ENCODE results near the gene PLSCR4.

PLSCR4 gene

DNA sequence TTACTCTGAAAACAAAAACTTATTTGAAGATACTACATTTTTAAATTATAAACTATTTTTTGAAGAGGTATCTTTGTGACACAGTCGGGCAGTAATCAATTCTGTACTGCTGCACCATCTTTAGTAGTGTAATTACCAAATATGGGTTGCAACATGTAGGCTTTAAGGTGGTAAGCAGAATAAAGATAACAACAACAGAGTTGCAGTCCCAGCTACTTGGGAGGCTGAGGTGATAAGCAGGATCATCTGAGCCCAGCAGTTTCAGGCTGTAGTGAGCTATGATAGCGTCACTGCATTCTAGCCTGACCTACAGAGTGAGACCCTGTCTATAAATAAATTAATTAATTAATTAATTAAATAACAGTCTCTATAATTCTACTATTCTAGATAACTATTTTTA is 95.9 kb downstream of the PLSCR4 start:
- no peaks in the 10 kb centered on the region for H3K27me3 ChIP-seq (ENCODE audit: control insufficient read depth, insufficient read depth, low read length)
- no peak overlapping the region for H3K4me3 ChIP-seq (ENCODE audit: low read length)
- no peak overlapping the region for H3K9ac ChIP-seq (ENCODE audit: low read length)
- H3K36me3 ChIP-seq (ENCODE audit: control insufficient read depth, insufficient read depth, low read length): no peaks in the 10 kb centered on the region
- H3K9me3 ChIP-seq (ENCODE audit: control insufficient read depth, low read length): no peaks in the 10 kb centered on the region
- peaks cover 4% of the 10 kb centered on the region for H3K4me1 ChIP-seq (ENCODE audit: control insufficient read depth, insufficient read depth, low read length)

DNA sequence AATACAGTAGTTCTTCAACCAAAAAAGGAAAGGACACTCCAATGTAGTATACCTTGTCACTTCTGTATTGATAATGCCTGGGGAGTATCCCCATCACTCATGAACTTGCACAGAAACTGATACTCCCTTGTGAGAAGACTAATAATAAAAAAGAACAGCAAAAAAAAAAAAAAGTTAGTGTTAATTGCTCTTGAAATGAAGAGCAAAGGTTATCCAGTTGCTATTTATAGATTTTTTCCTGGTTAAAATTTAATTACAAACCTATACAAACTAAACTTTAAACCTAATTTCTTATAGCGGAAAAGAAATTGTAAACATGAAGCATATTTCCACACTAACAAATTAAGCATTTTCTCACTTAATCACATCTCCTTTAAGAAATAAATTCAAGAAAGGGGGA is 96.6 kb downstream of the PLSCR4 start:
- Histone ChIP-seq H3K4me3 (ENCODE audit: low read length) (no peak overlapping the region), H3K4me1 (ENCODE audit: control insufficient read depth, insufficient read depth, low read length) (peaks cover 4% of the 10 kb centered on the region), H3K27me3 (ENCODE audit: control insufficient read depth, insufficient read depth, low read length) (no peaks in the 10 kb centered on the region), H3K9ac (ENCODE audit: low read length) (no peak overlapping the region), H3K36me3 (ENCODE audit: control insufficient read depth, insufficient read depth, low read length) (no peaks in the 10 kb centered on the region), H3K9me3 (ENCODE audit: control insufficient read depth, low read length) (no peaks in the 10 kb centered on the region)

DNA sequence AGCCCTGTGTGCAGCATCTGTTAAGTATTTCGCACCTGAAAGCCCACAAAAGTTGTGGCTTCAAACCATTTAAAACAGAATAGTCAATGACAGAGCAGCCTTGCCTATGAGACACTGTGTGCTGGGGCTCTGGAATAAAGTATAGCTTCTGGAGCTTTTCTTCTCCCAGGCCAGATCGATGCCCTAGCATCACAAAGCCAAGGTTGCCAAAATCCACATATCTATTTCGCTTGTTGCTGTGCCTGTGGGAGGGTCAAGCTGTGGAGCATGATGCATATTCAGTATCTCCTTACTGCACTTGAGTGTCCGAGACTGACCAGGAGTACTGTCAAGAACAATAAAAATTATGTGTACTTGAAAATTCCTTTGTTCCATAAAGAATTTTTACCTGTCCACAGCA is 97.5 kb downstream of the PLSCR4 start:
- no peak overlapping the region for H3K9ac ChIP-seq (ENCODE audit: low read length)
- H3K27me3 ChIP-seq (ENCODE audit: control insufficient read depth, insufficient read depth, low read length): no peaks in the 10 kb centered on the region
- peaks cover 4% of the 10 kb centered on the region for H3K4me1 ChIP-seq (ENCODE audit: control insufficient read depth, insufficient read depth, low read length)
- no peaks in the 10 kb centered on the region for H3K36me3 ChIP-seq (ENCODE audit: control insufficient read depth, insufficient read depth, low read length)
- no peak overlapping the region for H3K4me3 ChIP-seq (ENCODE audit: low read length)
- H3K9me3 ChIP-seq (ENCODE audit: control insufficient read depth, low read length): no peaks in the 10 kb centered on the region

DNA sequence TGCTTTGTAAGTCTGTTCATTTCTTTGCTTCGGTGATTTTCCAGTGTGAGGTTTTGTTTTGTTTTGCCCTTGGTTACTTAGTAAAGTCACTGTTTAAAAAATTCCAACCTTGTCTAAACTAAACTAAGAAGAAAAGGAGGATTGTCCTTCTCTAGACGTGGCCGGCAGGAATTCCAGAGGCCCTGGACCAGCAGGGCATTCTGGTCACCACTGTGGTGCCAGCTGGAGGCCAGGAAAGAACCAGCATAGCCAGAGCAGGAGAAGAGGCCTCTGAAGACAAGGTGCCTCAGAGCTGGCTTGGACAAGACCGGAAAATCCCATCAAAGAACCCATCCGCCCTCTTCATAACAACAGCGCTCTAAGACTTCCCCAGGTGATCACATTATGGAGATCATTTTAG is 98.1 kb downstream of the PLSCR4 start:
- Histone ChIP-seq H3K9ac (ENCODE audit: low read length) (no peak overlapping the region), H3K27me3 (ENCODE audit: control insufficient read depth, insufficient read depth, low read length) (no peaks in the 10 kb centered on the region), H3K9me3 (ENCODE audit: control insufficient read depth, low read length) (no peaks in the 10 kb centered on the region), H3K36me3 (ENCODE audit: control insufficient read depth, insufficient read depth, low read length) (no peaks in the 10 kb centered on the region), H3K4me1 (ENCODE audit: control insufficient read depth, insufficient read depth, low read length) (peaks cover 4% of the 10 kb centered on the region), H3K4me3 (ENCODE audit: low read length) (no peak overlapping the region)

DNA sequence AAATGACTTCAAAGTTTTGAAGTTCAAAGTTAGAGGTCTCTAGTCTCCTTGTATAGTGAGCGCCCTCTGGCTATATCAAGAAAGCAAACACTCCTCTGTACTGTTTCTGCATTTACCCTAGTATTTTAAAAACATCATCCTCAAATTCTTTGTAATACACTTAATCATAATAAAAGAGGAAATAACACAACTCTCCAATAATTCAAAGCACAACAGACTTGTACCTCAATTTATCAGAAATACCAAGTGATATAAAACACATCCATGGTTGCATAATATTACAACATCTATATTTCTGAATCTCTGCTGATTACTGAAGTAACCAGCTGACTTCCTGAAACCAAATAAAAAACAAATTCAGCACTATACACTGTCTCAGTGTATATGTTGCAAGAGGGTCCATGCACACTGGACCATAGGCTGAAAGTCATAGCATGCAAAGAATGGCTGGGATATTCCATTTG is 102.4 kb downstream of the PLSCR4 start:
- H3K27me3 ChIP-seq (ENCODE audit: control insufficient read depth, insufficient read depth, low read length): no peaks in the 10 kb centered on the region
- H3K4me3 ChIP-seq (ENCODE audit: low read length): no peak overlapping the region
- H3K9me3 ChIP-seq (ENCODE audit: control insufficient read depth, low read length): no peaks in the 10 kb centered on the region
- no peak overlapping the region for H3K9ac ChIP-seq (ENCODE audit: low read length)
- H3K36me3 ChIP-seq (ENCODE audit: control insufficient read depth, insufficient read depth, low read length): no peaks in the 10 kb centered on the region
- no peaks in the 10 kb centered on the region for H3K4me1 ChIP-seq (ENCODE audit: control insufficient read depth, insufficient read depth, low read length)

DNA sequence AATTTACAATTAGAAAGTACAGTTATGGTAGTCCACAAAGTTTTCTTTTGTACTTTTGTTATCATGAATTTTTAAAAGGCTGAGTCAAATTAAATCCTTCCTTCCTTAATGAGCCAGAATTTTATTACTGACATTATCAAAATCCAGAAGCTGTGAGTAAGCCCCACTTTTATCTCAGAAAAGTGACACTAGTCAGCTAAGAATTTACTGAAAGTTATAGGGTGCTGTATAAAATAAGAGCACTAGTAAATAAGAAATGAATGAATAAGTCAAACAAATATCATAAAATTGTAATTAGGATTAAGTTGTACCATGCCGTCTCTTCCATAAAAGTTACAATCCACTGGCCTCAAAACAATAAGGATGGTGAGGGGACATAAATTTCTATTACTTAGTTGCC is 105.3 kb downstream of the PLSCR4 start:
- H3K9ac ChIP-seq (ENCODE audit: low read length): no peak overlapping the region
- H3K4me3 ChIP-seq (ENCODE audit: low read length): no peak overlapping the region
- no peaks in the 10 kb centered on the region for H3K36me3 ChIP-seq (ENCODE audit: control insufficient read depth, insufficient read depth, low read length)
- H3K9me3 ChIP-seq (ENCODE audit: control insufficient read depth, low read length): no peaks in the 10 kb centered on the region
- no peaks in the 10 kb centered on the region for H3K4me1 ChIP-seq (ENCODE audit: control insufficient read depth, insufficient read depth, low read length)
- H3K27me3 ChIP-seq (ENCODE audit: control insufficient read depth, insufficient read depth, low read length): no peaks in the 10 kb centered on the region

DNA sequence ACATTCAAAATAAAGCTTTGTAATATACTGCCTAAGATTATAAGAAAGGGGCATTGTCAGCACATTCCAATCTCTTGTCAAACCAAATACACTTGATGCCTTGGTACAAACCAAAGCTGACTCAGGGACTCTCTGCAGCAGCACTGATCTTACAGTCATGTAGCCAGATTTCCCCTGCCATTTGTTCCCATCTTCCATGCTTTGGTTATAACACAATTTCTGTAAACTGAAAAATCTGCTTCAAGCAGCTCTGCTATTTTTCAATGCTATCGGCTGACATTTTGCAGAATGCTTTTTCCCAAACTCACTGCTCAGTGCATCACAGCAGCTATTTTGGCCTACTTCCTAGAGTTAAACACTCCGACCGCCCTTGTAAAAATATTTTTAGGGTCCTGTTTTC is 108.1 kb downstream of the PLSCR4 start:
- H3K9me3 ChIP-seq (ENCODE audit: control insufficient read depth, low read length): no peaks in the 10 kb centered on the region
- no peak overlapping the region for H3K9ac ChIP-seq (ENCODE audit: low read length)
- H3K36me3 ChIP-seq (ENCODE audit: control insufficient read depth, insufficient read depth, low read length): no peaks in the 10 kb centered on the region
- H3K4me3 ChIP-seq (ENCODE audit: low read length): no peak overlapping the region
- H3K27me3 ChIP-seq (ENCODE audit: control insufficient read depth, insufficient read depth, low read length): no peaks in the 10 kb centered on the region
- no peaks in the 10 kb centered on the region for H3K4me1 ChIP-seq (ENCODE audit: control insufficient read depth, insufficient read depth, low read length)
